HepG2 (cell line): Measurements from ENCODE around the gene MARK2. TPM values are rescaled to one million over a fixed set of nuclear protein-coding genes. Genes with fewer than 3 reads are reported as not detected.

Source experiments
- ASH2L ChIP-seq: fragments of 300-600, 200-600 bp; sonication (generic); IDR thresholded peaks from 2 replicates; pipeline ENCODE4 v1.7.0; 2017; ENCODE audit warnings: low read depth, mild to moderate bottlenecking, moderate library complexity, mixed read lengths, low read length; ENCODE audit not compliant: insufficient read length
- CENPBD1 ChIP-seq: sonication (generic); formaldehyde crosslinking; IDR thresholded peaks from 2 replicates; pipeline ENCODE4 v1.8.0; 2022; ENCODE audit warnings: missing genetic modification reagents, low read depth, mild to moderate bottlenecking, borderline replicate concordance
- FOXM1 ChIP-seq: sonication (generic); formaldehyde crosslinking; IDR thresholded peaks from 2 replicates; pipeline ENCODE4 v1.5.0; 2020; ENCODE audit warnings: missing genetic modification reagents
- GMEB1 ChIP-seq: sonication (generic); formaldehyde crosslinking; IDR thresholded peaks from 2 replicates; pipeline ENCODE4 v1.5.1; 2020; ENCODE audit warnings: missing genetic modification reagents, mild to moderate bottlenecking, borderline replicate concordance
- MAF1 ChIP-seq: sonication (generic); formaldehyde crosslinking; IDR thresholded peaks from 2 replicates; pipeline ENCODE4 v1.5.0; 2020; ENCODE audit warnings: missing genetic modification reagents, borderline replicate concordance
- NFIC ChIP-seq: IDR thresholded peaks from 2 replicates; pipeline ENCODE4 v1.6.1; 2012; ENCODE audit warnings: mild to moderate bottlenecking, low read length, inconsistent platforms
- PHF20 ChIP-seq: sonication (generic); formaldehyde crosslinking; IDR thresholded peaks from 2 replicates; pipeline ENCODE4 v1.5.0; 2020; ENCODE audit warnings: mild to moderate bottlenecking, missing genetic modification reagents
- RBFOX2 ChIP-seq: fragments of 200-400 bp; formaldehyde crosslinking; IDR thresholded peaks from 2 replicates; pipeline ENCODE4 v1.6.1; 2017; ENCODE audit warnings: low read depth, mild to moderate bottlenecking, low read length
- RCOR2 ChIP-seq: IDR thresholded peaks from 2 replicates; pipeline ENCODE4 v1.6.1; 2016; ENCODE audit warnings: missing biosample characterization, missing genetic modification reagents
- SMAD9 ChIP-seq: sonication (generic); formaldehyde crosslinking; IDR thresholded peaks from 2 replicates; pipeline ENCODE4 v1.5.1; 2020; ENCODE audit warnings: mild to moderate bottlenecking, missing genetic modification reagents
- STAT5B ChIP-seq: sonication (generic); formaldehyde crosslinking; IDR thresholded peaks from 2 replicates; pipeline ENCODE4 v1.4.0; 2020; ENCODE audit warnings: missing genetic modification reagents
- TFDP2 ChIP-seq: sonication (generic); formaldehyde crosslinking; IDR thresholded peaks from 2 replicates; pipeline ENCODE4 v1.4.0; 2020; ENCODE audit warnings: missing genetic modification reagents
- TGIF2 ChIP-seq: IDR thresholded peaks from 2 replicates; pipeline ENCODE4 v1.6.1; 2016; ENCODE audit warnings: control low read depth, missing compliant biosample characterization
- ZBTB33 ChIP-seq: sonication (generic); formaldehyde crosslinking; IDR thresholded peaks from 2 replicates; pipeline ENCODE4 v1.4.0; 2020; ENCODE audit warnings: missing genetic modification reagents
- ZFP36L1 ChIP-seq: sonication (generic); formaldehyde crosslinking; IDR thresholded peaks from 2 replicates; pipeline ENCODE4 v1.8.0; 2022; ENCODE audit warnings: mild to moderate bottlenecking, missing genetic modification reagents, moderate library complexity
- ZFP82 ChIP-seq: sonication (generic); formaldehyde crosslinking; IDR thresholded peaks from 2 replicates; pipeline ENCODE4 v1.5.1; 2020; ENCODE audit warnings: mild to moderate bottlenecking, missing genetic modification reagents, borderline replicate concordance
- ZNF10 ChIP-seq: sonication (generic); formaldehyde crosslinking; IDR thresholded peaks from 2 replicates; pipeline ENCODE4 v1.4.0; 2020; ENCODE audit warnings: mild to moderate bottlenecking, low read depth, missing genetic modification reagents, borderline replicate concordance
- ZNF552 ChIP-seq: sonication (generic); formaldehyde crosslinking; IDR thresholded peaks from 2 replicates; pipeline ENCODE4 v1.9.0; 2022; ENCODE audit warnings: missing genetic modification reagents, mild to moderate bottlenecking, borderline replicate concordance
- ZNF574 ChIP-seq: sonication (generic); formaldehyde crosslinking; IDR thresholded peaks from 2 replicates; pipeline ENCODE4 v1.4.0; 2020; ENCODE audit warnings: missing genetic modification reagents
- ZNF740 ChIP-seq: sonication (generic); formaldehyde crosslinking; IDR thresholded peaks from 2 replicates; pipeline ENCODE4 v1.4.0; 2020; ENCODE audit warnings: missing genetic modification reagents
- polyA plus RNA-seq, 8 experiments: library from polyadenylated mRNA; depleted of rRNA in 3 of 8; stranded (reverse) in 7 of 8; unstranded in 1 of 8; fragments of >200 nt; fragmentation: Illumina TruSeq in 4 of 8; extraction: Trizol in 4 of 8; gene quantifications; 2 replicates each; pipeline versions ENCODE4 v1.2.1 to v1.2.3, GENCODE V29; 2011 to 2016; ENCODE audit warnings: low read depth in 4 of 8, missing spikeins in 1 of 8, mixed read lengths in 1 of 8; ENCODE audit not compliant: insufficient read depth in 1 of 8
- total RNA-seq, 5 experiments: library from RNA; depleted of rRNA; stranded (reverse); fragments of >200 nt; fragmentation: Illumina TruSeq; extraction: Trizol; gene quantifications; 2 replicates each; pipeline ENCODE4 v1.2.3, GENCODE V29; 2016; ENCODE audit warnings: low read depth in 1 of 5

MARK2 gene
- total and polyA plus RNA-seq, 2 of the 13 experiments (the other 11 are each of a cell fraction or from before 2014, with no cell fraction given), result 13.5 to 13.9 TPM

GRCh38 chr11:63871962-63872799, 33.3 kb downstream of the MARK2 start (continued):
- no peak for TF ChIP-seq ZNF740 (CRISPR knock-in tag)
- peak; percentile 33; the same call in 1 of the 2 replicates for TF ChIP-seq TFDP2
- peak; percentile 69 for TF ChIP-seq TGIF2 (CRISPR knock-in tag)
- TF ChIP-seq ZNF552 (CRISPR knock-in tag), result no peak
- no peak for TF ChIP-seq MAF1 (CRISPR knock-in tag)
- TF ChIP-seq NFIC, result no peak
- TF ChIP-seq ASH2L, result no peak
- TF ChIP-seq FOXM1 (CRISPR knock-in tag), result no peak
- no peak for TF ChIP-seq RBFOX2
- TF ChIP-seq ZFP82, result no peak
- no peak for TF ChIP-seq STAT5B (CRISPR knock-in tag)
- TF ChIP-seq ZNF574 (CRISPR knock-in tag), result peak; percentile 74
- no peak; the same call in 1 of the 2 replicates for TF ChIP-seq PHF20 (CRISPR knock-in tag)
- peak; percentile 51; the same call in 1 of the 2 replicates for TF ChIP-seq RCOR2 (CRISPR knock-in tag)
- no peak for TF ChIP-seq ZNF10 (CRISPR knock-in tag)
- 0 out of 2 replicates have a peak, but pooled peaks have one; percentile 63 for TF ChIP-seq SMAD9 (CRISPR knock-in tag)
- no peak for TF ChIP-seq CENPBD1 (CRISPR knock-in tag)
- peak; percentile 18; the same call in 1 of the 2 replicates for TF ChIP-seq GMEB1 (CRISPR knock-in tag)
- TF ChIP-seq ZFP36L1 (CRISPR knock-in tag), result no peak
- TF ChIP-seq ZBTB33 (CRISPR knock-in tag), result 0 out of 2 replicates have a peak, but pooled peaks have one; percentile 14
